ENCODE results near the gene KIF26A.

The KIF26A gene

GRCh38 chr14:104138098-104138717 lies at the start of gene KIF26A:
KIF26A (plus strand) TSS chr14:104138587; CDS start chr14:104138723, 136 bp downstream.
- no peaks in the 10 kb centered on the region for H3K9me3 Mint-ChIP-seq
- peaks cover 5% of the 10 kb centered on the region for H3K4me1 Mint-ChIP-seq (ENCODE audit: low read depth)
- no peaks in the 10 kb centered on the region for H3K36me3 Mint-ChIP-seq (ENCODE audit: low read depth)
- no peak within 1 kb of the TSS for H3K27ac Mint-ChIP-seq
- H3K4me3 Mint-ChIP-seq: peak within 1 kb of the TSS; percentile 48
- peaks cover 32% of the 10 kb centered on the region for H3K27me3 Mint-ChIP-seq

DNA sequence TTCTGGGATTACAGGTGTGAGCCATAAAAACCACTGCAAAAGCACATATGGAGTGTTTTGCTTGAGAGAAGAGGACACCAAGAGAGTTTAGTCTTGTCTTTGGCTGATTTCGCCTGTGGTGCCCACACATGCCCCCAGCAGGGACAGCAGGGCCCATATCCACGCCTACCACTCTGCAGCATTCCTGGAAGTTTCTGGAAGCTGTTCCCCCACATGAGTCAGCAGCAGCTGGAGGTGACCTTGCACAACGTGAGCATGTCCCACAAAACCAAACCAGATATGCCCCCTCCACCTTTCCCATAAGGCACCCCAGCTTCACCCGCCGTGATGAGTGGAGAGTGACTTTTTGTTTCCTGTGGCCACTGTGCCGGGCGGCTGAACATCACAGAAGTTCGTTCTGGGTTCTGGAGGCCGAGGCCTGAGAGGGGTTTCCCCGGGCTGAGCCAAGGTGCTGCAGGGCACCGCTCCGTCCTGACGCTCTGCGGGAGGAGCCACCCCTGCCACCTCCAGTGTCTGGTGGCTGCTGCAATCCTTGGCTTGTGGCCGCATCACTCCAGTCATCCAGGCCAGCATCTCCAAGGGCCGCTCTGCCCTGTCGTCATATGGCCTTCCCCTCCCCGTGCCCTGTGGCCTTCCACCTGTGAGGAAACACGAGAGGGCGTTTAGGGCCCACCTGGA lies 48.2 kb upstream of the KIF26A start:
- H3K36me3 Mint-ChIP-seq (ENCODE audit: low read depth): no peaks in the 10 kb centered on the region
- H3K9me3 Mint-ChIP-seq: no peaks in the 10 kb centered on the region
- H3K4me1 Mint-ChIP-seq (ENCODE audit: low read depth): peaks cover 5% of the 10 kb centered on the region
- H3K27ac Mint-ChIP-seq: no peak overlapping the region
- no peak overlapping the region for H3K4me3 Mint-ChIP-seq
- H3K27me3 Mint-ChIP-seq: no peaks in the 10 kb centered on the region

GRCh38 chr14:104091061-104091926 lies 47.1 kb upstream of the KIF26A start:
- no peaks in the 10 kb centered on the region for H3K27me3 Mint-ChIP-seq
- H3K9me3 Mint-ChIP-seq: no peaks in the 10 kb centered on the region
- H3K27ac Mint-ChIP-seq: no peak overlapping the region
- peaks cover 5% of the 10 kb centered on the region for H3K4me1 Mint-ChIP-seq (ENCODE audit: low read depth)
- no peaks in the 10 kb centered on the region for H3K36me3 Mint-ChIP-seq (ENCODE audit: low read depth)
- H3K4me3 Mint-ChIP-seq: no peak overlapping the region

- Mint-ChIP-seq H3K4me3 (no peak overlapping the region), H3K27me3 (no peaks in the 10 kb centered on the region), H3K9me3 (no peaks in the 10 kb centered on the region), H3K4me1 (ENCODE audit: low read depth) (peaks cover 3% of the 10 kb centered on the region), H3K36me3 (ENCODE audit: low read depth) (no peaks in the 10 kb centered on the region), H3K27ac (no peak overlapping the region)
These were observed 46.2 kb upstream of the KIF26A start for GRCh38 chr14:104091927-104092771.

DNA sequence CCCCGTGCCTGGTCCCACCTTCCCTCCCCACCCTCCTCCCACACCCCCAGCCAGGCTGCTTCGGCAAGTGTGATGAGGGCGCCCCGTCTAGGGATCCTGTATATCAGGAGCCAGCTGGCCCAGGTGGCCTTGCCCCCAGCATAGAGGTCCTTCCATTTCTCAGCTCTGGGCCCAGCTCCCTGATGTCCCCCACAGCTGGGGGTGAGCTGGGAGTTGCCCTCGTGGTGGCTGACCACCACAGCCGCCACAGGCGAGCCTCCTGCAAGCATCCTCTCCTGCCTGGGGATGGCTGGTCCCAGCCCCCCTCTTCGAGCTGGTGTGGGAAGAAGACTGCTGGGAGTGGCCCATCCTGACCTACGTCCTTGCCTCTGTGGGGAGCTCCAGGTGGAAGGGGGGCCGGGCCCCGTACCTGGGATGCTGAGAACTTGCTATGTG lies 45.4 kb upstream of the KIF26A start:
- Mint-ChIP-seq H3K27me3 (no peaks in the 10 kb centered on the region), H3K36me3 (ENCODE audit: low read depth) (no peaks in the 10 kb centered on the region), H3K9me3 (no peaks in the 10 kb centered on the region), H3K4me3 (no peak overlapping the region), H3K4me1 (ENCODE audit: low read depth) (peaks cover 3% of the 10 kb centered on the region), H3K27ac (no peak overlapping the region)

GRCh38 chr14:104093366-104094055 lies 44.9 kb upstream of the KIF26A start:
- peaks cover 3% of the 10 kb centered on the region for H3K4me1 Mint-ChIP-seq (ENCODE audit: low read depth)

GRCh38 chr14:104094056-104094708 lies 44.2 kb upstream of the KIF26A start:
- H3K36me3 Mint-ChIP-seq (ENCODE audit: low read depth): no peaks in the 10 kb centered on the region
- peaks cover 3% of the 10 kb centered on the region for H3K4me1 Mint-ChIP-seq (ENCODE audit: low read depth)
- no peaks in the 10 kb centered on the region for H3K9me3 Mint-ChIP-seq
- no peak overlapping the region for H3K4me3 Mint-ChIP-seq
- H3K27ac Mint-ChIP-seq: no peak overlapping the region
- no peaks in the 10 kb centered on the region for H3K27me3 Mint-ChIP-seq

More at GRCh38 chr14:104093366-104094055, 44.9 kb upstream of the KIF26A start:
- H3K4me3 Mint-ChIP-seq: no peak overlapping the region
- H3K9me3 Mint-ChIP-seq: no peaks in the 10 kb centered on the region
- H3K27ac Mint-ChIP-seq: no peak overlapping the region
- H3K27me3 Mint-ChIP-seq: no peaks in the 10 kb centered on the region
- no peaks in the 10 kb centered on the region for H3K36me3 Mint-ChIP-seq (ENCODE audit: low read depth)

DNA sequence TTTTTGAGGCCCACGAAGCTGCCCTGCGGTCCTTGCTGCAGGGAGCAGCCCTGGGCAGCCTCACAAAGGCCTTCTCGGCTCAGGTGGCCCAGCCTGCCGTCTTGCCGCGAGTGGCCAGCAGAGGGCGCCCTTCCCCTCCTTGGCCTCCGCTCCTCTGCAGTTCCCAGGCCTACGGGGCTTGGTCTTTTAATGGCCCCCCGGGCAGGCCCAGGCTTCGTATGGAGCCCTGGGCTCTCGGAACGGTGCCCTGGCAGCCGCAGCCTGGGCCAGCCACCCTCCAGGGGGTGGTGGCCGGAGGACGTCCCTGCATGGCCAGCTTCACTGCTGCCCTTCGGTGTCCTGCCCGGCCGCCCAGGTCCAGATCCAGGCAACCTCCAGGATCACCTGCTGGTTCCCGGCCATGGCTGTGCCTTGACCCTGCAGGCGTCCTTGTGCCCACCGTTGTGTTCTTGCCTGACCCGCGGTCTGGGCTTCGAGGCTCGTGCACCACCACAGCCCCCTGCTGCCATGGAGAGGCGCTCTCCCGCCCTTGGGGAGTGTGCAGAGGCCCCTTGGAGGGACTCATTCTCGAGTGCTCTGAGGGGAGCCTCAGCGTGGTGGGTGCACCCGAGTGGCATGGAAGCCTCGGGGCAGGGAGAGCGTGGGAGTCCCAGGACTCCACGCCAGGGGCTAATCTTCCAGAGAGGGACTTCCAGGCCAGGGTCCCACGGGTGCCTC lies 43.5 kb upstream of the KIF26A start:
- no peaks in the 10 kb centered on the region for H3K36me3 Mint-ChIP-seq (ENCODE audit: low read depth)
- H3K27me3 Mint-ChIP-seq: no peaks in the 10 kb centered on the region
- no peaks in the 10 kb centered on the region for H3K9me3 Mint-ChIP-seq
- H3K27ac Mint-ChIP-seq: no peak overlapping the region
- H3K4me3 Mint-ChIP-seq: no peak overlapping the region
- H3K4me1 Mint-ChIP-seq (ENCODE audit: low read depth): peaks cover 3% of the 10 kb centered on the region

- Mint-ChIP-seq H3K4me3 (no peak overlapping the region), H3K27ac (no peak overlapping the region), H3K9me3 (no peaks in the 10 kb centered on the region), H3K27me3 (no peaks in the 10 kb centered on the region), H3K4me1 (ENCODE audit: low read depth) (peaks cover 3% of the 10 kb centered on the region), H3K36me3 (ENCODE audit: low read depth) (no peaks in the 10 kb centered on the region)
These were observed 42.7 kb upstream of the KIF26A start for GRCh38 chr14:104095426-104096310.

DNA sequence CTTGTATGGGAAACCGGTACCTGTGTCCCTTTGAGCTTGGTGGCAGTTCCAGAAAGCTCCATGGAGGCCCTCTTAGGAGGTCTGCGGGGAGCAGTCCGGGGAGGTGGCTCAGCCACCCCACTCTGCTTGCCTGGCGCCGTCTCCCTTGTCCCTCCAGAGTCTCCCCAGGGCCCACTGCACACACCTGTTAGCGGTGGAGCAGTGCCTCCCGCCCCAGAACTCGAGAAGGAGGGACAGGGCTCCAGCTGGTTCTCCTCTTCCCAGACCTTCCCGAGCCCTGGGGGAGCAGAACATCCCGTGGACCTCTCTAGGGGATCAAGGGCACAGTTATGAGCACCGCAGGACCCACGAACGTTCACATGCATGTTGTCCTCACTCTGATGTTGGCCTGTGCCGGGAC lies 42.1 kb upstream of the KIF26A start:
- no peaks in the 10 kb centered on the region for H3K36me3 Mint-ChIP-seq (ENCODE audit: low read depth)
- H3K27me3 Mint-ChIP-seq: no peaks in the 10 kb centered on the region
- H3K9me3 Mint-ChIP-seq: no peaks in the 10 kb centered on the region
- peaks cover 3% of the 10 kb centered on the region for H3K4me1 Mint-ChIP-seq (ENCODE audit: low read depth)
- no peak overlapping the region for H3K27ac Mint-ChIP-seq
- no peak overlapping the region for H3K4me3 Mint-ChIP-seq

DNA sequence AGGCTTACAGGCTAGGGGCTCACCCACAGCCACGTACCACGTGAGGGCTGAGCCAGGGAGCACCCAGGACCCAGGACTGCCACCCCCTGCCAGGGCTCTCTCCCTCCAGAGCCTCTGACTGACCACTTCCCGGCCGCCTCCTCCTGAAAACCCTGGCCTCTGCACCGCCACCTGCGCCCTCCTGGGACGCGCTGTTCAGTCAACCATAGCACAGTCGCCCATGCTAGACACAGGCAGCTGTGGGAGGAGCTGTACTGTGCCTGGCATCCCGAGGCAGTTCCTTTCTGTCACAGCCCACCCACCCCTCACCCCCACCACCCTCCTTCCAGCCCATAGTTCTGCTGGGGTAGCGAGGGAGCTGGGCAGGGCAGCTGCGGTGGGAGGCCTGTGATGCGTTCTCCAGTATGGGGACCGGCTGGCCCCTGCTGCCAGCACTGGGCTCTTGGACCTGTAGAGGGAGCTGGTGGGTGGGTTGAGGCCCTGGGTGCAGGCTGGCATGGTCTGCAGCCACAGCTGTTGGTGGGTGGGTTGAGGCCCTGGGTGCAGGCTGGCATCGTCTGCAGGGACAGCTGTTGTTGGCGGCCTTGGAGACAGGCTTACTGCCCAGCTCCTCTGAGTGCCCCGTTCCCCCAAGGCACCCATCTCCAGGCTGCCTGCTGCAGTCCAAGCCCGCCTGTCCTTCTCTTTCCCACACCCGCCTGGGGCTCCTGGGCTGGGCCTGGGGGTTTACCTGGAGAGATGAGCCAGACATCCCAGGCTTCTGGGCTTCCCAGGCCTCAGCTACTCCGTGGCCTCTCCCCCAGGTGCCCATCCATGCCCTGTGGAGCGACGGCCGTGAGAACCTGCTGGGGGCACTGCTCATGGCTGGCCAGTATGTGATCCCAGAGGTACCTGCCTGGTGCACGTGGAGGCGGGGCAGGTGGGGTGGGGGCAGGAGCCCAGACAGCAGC lies 41.4 kb upstream of the KIF26A start:
- no peaks in the 10 kb centered on the region for H3K27me3 Mint-ChIP-seq
- peaks cover 3% of the 10 kb centered on the region for H3K4me1 Mint-ChIP-seq (ENCODE audit: low read depth)
- H3K4me3 Mint-ChIP-seq: no peak overlapping the region
- H3K36me3 Mint-ChIP-seq (ENCODE audit: low read depth): no peaks in the 10 kb centered on the region
- H3K9me3 Mint-ChIP-seq: no peaks in the 10 kb centered on the region
- H3K27ac Mint-ChIP-seq: no peak overlapping the region

Data from stimulated activated naive CD8-positive, alpha-beta T cell treated with anti-CD3 and anti-CD28 coated beads, Interleukin-15, Interleukin-2, amounts not matched to agents 100 ng/mL and 50 ng/mL, for 24 hours (primary cell).